AG09319 (cell line): ENCODE measurements around the gene BTBD3.

ENCODE experiments used
- DNase-seq: peaks from one replicate; pipeline ENCODE4 v3.0.0-alpha.2; 2010; ENCODE audit warnings: low read depth; ENCODE audit errors: extremely low read depth
- CTCF ChIP-seq: IDR thresholded peaks from 2 replicates; pipeline ENCODE4 v1.5.1; 2011; ENCODE audit warnings: low read depth, mild to moderate bottlenecking, inconsistent platforms, low read length, moderate library complexity

Gene BTBD3

GRCh38 chr20:11958855-11959254, 41.2 kb downstream of the BTBD3 start:
- no peak for TF ChIP-seq CTCF
- DNase-seq, result no peak

- peak; percentile 8 for TF ChIP-seq CTCF
Measured at GRCh38 chr20:11965602-11966001, 47.9 kb downstream of the BTBD3 start.

GRCh38 chr20:11966186-11966585, 48.5 kb downstream of the BTBD3 start:
- no peak for TF ChIP-seq CTCF
- no peak for DNase-seq

More at GRCh38 chr20:11965602-11966001, 47.9 kb downstream of the BTBD3 start:
- DNase-seq, result no peak

- DNase-seq, result no peak
- TF ChIP-seq CTCF, result no peak
Measured at GRCh38 chr20:11970243-11970836, 52.6 kb downstream of the BTBD3 start.

- no peak for TF ChIP-seq CTCF
- DNase-seq, result no peak
Measured at GRCh38 chr20:11972478-11972877, 54.8 kb downstream of the BTBD3 start.
